ENCODE measurements around the gene HDAC1. TPM values are rescaled to one million over a fixed set of nuclear protein-coding genes. Genes with fewer than 3 reads are reported as not detected.

HDAC1 gene
- total and polyA plus RNA-seq, 2 of the 13 experiments (the other 11 are each of a cell fraction or from before 2014, with no cell fraction given) = 93.5 to 189 TPM

GRCh38 chr1:32255072-32256071, 36.5 kb upstream of the HDAC1 start (continued):
- TF ChIP-seq RXRB (CRISPR knock-in tag; IDR thresholded peaks at IDR 0.05; ENCODE audit: borderline replicate concordance) = no peak
- no peak for TF ChIP-seq ZKSCAN1 (IDR thresholded peaks at IDR 0.05; ENCODE audit: low read length)
- TF ChIP-seq ZSCAN31 (CRISPR knock-in tag; IDR thresholded peaks at IDR 0.05; ENCODE audit: low read depth) = no peak
- TF ChIP-seq XBP1 (CRISPR knock-in tag; IDR thresholded peaks at IDR 0.05) = no peak
- TF ChIP-seq ZSCAN20 (CRISPR knock-in tag; IDR thresholded peaks at IDR 0.05; ENCODE audit: borderline replicate concordance) = no peak
- no peak for TF ChIP-seq BATF2 (CRISPR knock-in tag; IDR thresholded peaks at IDR 0.05)
- peak; percentile 94; the same call in 1 of the 2 replicates for TF ChIP-seq CHD4 (IDR thresholded peaks at IDR 0.05; ENCODE audit: borderline replicate concordance, low read length)
- TF ChIP-seq CCAR2 (optimal IDR thresholded peaks at IDR 0.05; ENCODE audit: low read depth, low read length) = no peak
- TF ChIP-seq, protein P1, sequence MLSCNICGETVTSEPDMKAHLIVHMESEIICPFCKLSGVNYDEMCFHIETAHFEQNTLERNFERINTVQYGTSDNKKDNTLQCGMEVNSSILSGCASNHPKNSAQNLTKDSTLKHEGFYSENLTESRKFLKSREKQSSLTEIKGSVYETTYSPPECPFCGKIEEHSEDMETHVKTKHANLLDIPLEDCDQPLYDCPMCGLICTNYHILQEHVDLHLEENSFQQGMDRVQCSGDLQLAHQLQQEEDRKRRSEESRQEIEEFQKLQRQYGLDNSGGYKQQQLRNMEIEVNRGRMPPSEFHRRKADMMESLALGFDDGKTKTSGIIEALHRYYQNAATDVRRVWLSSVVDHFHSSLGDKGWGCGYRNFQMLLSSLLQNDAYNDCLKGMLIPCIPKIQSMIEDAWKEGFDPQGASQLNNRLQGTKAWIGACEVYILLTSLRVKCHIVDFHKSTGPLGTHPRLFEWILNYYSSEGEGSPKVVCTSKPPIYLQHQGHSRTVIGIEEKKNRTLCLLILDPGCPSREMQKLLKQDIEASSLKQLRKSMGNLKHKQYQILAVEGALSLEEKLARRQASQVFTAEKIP (CRISPR knock-in tag; IDR thresholded peaks at IDR 0.05; ENCODE audit: borderline replicate concordance) = no peak
- TF ChIP-seq TCF7 (IDR thresholded peaks at IDR 0.05; ENCODE audit: low read depth) = peak; percentile 47
- TF ChIP-seq SPEN (CRISPR knock-in tag; IDR thresholded peaks at IDR 0.05; ENCODE audit: low read depth) = no peak
- no peak for TF ChIP-seq JUN (CRISPR knock-in tag; IDR thresholded peaks at IDR 0.05)
- TF ChIP-seq PAXIP1 (CRISPR knock-in tag; conservative IDR thresholded peaks at IDR 0.05) = peak; percentile 69
- no peak for TF ChIP-seq TSC22D2 (CRISPR knock-in tag; IDR thresholded peaks at IDR 0.05; ENCODE audit: borderline replicate concordance)
- no peak for TF ChIP-seq JDP2 (CRISPR knock-in tag; IDR thresholded peaks at IDR 0.05; ENCODE audit: borderline replicate concordance)
- no peak for TF ChIP-seq NFATC3 (CRISPR knock-in tag; IDR thresholded peaks at IDR 0.05)
- TF ChIP-seq ZNF660 (CRISPR knock-in tag; IDR thresholded peaks at IDR 0.05; ENCODE audit: borderline replicate concordance, low read depth) = no peak
- TF ChIP-seq ZNF160 (CRISPR knock-in tag; IDR thresholded peaks at IDR 0.05) = no peak
- TF ChIP-seq IRX3 (CRISPR knock-in tag; IDR thresholded peaks at IDR 0.05; ENCODE audit: borderline replicate concordance, low read depth) = no peak
- TF ChIP-seq MXI1 (IDR thresholded peaks at IDR 0.05; ENCODE audit: borderline replicate concordance, low read depth, low read length) = peak; percentile 65; the same call in 1 of the 3 replicates
- no peak for TF ChIP-seq ZNF496 (CRISPR knock-in tag; IDR thresholded peaks at IDR 0.05; ENCODE audit: insufficient replicate concordance)

All from HepG2 (cell line).